Spinal cord (tissue), 10 donors: Measurements from ENCODE around the gene HAT1. TPM values are rescaled to one million over a fixed set of nuclear protein-coding genes. Genes with fewer than 3 reads are reported as not detected.
"Not testable (repeated sequence)": the region's sequence is repeated elsewhere in the genome, so short reads cannot be mapped to it uniquely, and the experiment has no call there.

Source experiments
- DNase-seq, 6 donors: peaks; one replicate each; pipeline versions ENCODE4 v3.0.0 to v3.0.0-alpha.2; 2013 to 2015; ENCODE audit warnings: low spot score in 6 of 6, low read depth in 4 of 6
- H3K27ac ChIP-seq: one replicate; pipeline ENCODE4 v1.5.1; 2013; ENCODE audit warnings: low read depth, low read length, control low read depth
- H3K27me3 ChIP-seq: one replicate; pipeline ENCODE4 v1.6.1; 2013; ENCODE audit warnings: low read length; ENCODE audit not compliant: control insufficient read depth, insufficient read depth
- H3K36me3 ChIP-seq: one replicate; pipeline ENCODE4 v1.6.1; 2013; ENCODE audit warnings: low read length; ENCODE audit not compliant: control insufficient read depth, insufficient read depth
- H3K4me1 ChIP-seq: one replicate; pipeline ENCODE4 v1.6.1; 2013; ENCODE audit warnings: low read length; ENCODE audit not compliant: control insufficient read depth, insufficient read depth
- H3K4me3 ChIP-seq: one replicate; pipeline ENCODE4 v1.5.1; 2013; ENCODE audit warnings: low read depth, low read length, control low read depth
- H3K9me3 ChIP-seq: one replicate; pipeline ENCODE4 v1.6.1; 2013; ENCODE audit warnings: low read length; ENCODE audit not compliant: control insufficient read depth, insufficient read depth
- WGBS: methylation state at CpG from one replicate; pipeline ENCODE4 v1.1.5; 2013; ENCODE audit warnings: missing lambda C conversion rate; ENCODE audit not compliant: insufficient coverage; 5-methylcytosine and 5-hydroxymethylcytosine counted together
- polyA plus RNA-seq, 2 donors: library from polyadenylated mRNA; unstranded; fragments of 120-200 nt; gene quantifications; one replicate each; pipeline ENCODE4 v1.2.1, GENCODE V29; 2013; ENCODE audit not compliant: insufficient read length in 2 of 2
- total RNA-seq, 2 donors: library from RNA; depleted of rRNA in 1 of 2; stranded (reverse); fragments of 120-200 nt in 1 of 2; fragments of >200 nt in 1 of 2; gene quantifications; one replicate each; pipeline versions ENCODE4 v1.2.3 to v1.2.4, GENCODE V29; 2013 to 2014
- donor health status: healthy.

Gene HAT1
- total and polyA plus RNA-seq, 4 donors, result 39.3 to 53.5 (median 46.5) TPM

DNA sequence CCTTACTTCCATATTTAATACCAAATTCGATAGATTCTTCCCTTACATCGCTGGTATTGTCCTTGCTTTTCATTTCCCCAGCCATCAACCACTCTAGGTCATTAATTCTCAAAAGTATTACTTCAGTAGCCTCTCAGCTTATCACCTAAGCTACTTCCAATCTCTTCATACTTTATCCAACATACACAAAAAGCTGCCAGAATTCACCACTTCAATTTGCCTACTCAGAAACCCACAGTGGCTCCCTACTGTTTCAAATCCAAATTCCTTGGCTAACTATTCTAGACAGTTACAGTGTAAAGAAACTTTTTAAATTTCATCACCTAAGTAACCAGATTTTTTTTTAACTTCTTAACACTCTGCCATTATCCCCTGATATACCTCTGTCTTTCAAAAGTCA, 32.9 kb upstream of the HAT1 start:
- H3K27me3 ChIP-seq, result no peaks in the 10 kb centered on the region
- H3K4me1 ChIP-seq, result no peaks in the 10 kb centered on the region
- no peak overlapping the region for H3K4me3 ChIP-seq
- H3K9me3 ChIP-seq, result no peaks in the 10 kb centered on the region
- no peak for DNase-seq
- peaks cover 12% of the 10 kb centered on the region for H3K36me3 ChIP-seq
- H3K27ac ChIP-seq, result no peak overlapping the region
- 91% methylated on average over 2 of the region's 2 CpGs for WGBS

DNA sequence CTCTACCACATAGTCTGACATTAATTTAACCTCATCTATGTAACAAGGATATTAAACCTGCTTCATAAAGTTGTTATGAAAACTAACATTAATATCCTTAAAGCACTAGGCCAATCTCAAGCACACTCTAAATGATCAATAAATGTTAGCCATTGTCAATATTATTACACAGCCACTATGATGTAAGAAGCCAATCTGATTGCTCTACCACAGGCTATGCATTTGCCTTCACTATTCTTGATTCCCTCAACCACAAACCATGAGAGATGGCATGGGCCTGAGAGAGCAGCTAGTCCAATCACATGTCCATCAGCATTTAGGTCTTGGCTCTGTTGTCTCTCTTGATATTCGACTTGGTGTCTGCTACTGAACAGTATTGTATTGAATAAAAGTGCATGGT, 32.5 kb upstream of the HAT1 start:
- no peaks in the 10 kb centered on the region for H3K4me1 ChIP-seq
- peaks cover 9% of the 10 kb centered on the region for H3K36me3 ChIP-seq
- no peak overlapping the region for H3K27ac ChIP-seq
- H3K9me3 ChIP-seq, result no peaks in the 10 kb centered on the region
- H3K27me3 ChIP-seq, result no peaks in the 10 kb centered on the region
- no peak overlapping the region for H3K4me3 ChIP-seq
- WGBS, result 80% methylated on average over 1 of the region's 1 CpG
- DNase-seq, result no peak

DNA sequence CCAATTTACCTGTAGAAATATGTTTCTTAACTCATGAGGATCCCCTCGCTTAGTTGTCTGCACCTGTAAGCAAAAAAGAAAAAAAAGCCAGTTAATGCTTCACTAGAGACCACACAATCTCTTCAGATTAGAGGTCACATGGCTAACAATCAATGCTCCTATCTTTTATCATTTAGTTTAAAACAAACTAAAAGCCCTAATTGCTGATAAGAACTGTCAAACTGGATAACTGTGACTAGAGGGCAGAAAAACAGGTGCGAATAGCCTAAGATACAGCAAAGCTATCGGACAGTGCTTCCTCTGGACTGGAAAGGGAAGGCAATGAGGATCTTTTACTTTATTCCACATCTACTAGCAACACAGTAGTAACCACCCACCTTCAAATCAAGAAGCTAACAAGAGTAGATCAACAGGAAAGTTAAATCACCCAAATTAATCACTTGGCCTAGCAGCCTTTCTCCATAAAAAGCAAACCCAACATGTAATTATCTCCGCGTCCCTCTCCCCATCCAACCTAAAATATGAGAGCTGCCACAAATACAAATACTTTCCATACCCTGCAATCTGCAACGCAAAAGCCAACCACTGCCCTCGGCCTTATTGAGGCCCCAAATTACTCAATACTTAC, 29.0 kb upstream of the HAT1 start:
- WGBS, result 30% methylated on average over 6 of the region's 7 CpGs
- Histone ChIP-seq H3K9me3 (no peaks in the 10 kb centered on the region), H3K4me1 (no peaks in the 10 kb centered on the region), H3K27me3 (no peaks in the 10 kb centered on the region), H3K36me3 (peaks cover 4% of the 10 kb centered on the region), H3K27ac (no peak overlapping the region), H3K4me3 (peak overlapping the region; percentile 84)
- DNase-seq, result peak in 4 of 6 donors; percentile 1 to 35 (median 10)

DNA sequence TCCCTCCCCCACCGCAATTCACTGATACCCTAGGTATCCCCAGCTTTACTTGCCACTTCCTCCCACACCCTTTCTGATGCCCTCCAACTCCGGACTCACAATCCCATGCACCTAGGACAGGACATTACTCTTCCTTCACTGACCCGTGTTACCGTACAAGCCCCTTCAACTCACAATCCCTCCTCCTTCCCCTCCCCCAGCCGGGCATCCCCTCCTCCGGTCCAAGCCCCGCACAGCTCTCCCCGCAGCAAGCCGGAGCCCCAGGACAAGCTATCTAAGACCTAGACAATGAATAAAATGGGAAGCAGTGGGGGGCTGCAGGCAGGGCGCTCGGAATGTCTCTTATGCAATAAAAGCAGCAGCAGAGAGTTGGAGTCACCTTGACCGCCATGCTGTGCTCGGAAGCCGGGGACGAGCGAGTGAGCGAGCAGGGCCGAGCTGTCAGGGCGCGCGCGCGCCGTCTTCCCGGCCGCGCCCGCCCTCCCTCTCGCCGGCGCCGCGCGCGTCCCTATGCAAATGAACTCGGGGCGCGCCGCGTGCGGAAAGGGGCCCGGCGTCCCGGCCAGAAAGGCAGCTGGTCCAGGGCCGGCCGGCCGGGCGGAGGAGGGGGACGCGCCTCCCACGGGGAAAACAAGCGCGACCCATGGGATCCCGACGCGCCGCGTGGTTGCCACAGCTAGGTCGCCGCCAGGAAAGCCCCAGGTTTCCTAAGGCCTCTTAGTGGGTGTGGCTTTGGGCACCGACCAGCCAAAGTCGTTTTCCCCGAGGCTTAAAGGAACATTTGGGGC, 28.2 kb upstream of the HAT1 start, which contains the start of gene SLC25A12:
Gene SLC25A12 (minus strand): TSS at position 421 of the 788 bp plus-strand sequence. CDS start 30 bp downstream, at position 391.
- H3K36me3 ChIP-seq, result peaks cover 2% of the 10 kb centered on the region
- no peaks in the 10 kb centered on the region for H3K4me1 ChIP-seq
- no peaks in the 10 kb centered on the region for H3K9me3 ChIP-seq
- peak within 1 kb of the TSS; percentile 84 for H3K4me3 ChIP-seq
- no peaks in the 10 kb centered on the region for H3K27me3 ChIP-seq
- DNase-seq, result peak; percentile 72 to 96 (median 85)
- peak within 1 kb of the TSS; percentile 27 for H3K27ac ChIP-seq
- under 1% methylated on average over 62 of the region's 63 CpGs for WGBS

DNA sequence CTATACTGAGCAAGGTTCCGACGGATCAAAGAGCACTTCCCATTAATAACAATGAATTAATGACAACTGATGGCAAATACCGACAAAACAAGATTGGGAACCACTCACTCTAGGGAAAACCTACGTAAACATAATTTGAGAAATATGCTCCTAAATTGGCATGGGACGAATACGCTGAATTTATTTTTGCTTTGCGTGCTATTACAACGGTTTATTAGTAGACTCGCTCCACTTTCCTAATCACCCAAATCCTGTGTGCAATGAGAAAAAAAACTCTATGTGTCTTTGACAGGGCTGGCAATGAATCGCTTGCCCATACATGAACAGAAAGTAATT, 27.7 kb upstream of the HAT1 start:
- H3K27me3 ChIP-seq, result no peaks in the 10 kb centered on the region
- H3K4me3 ChIP-seq, result peak overlapping the region; percentile 84
- WGBS, result 13% methylated on average over 3 of the region's 10 CpGs
- peak overlapping the region; percentile 27 for H3K27ac ChIP-seq
- no peaks in the 10 kb centered on the region for H3K4me1 ChIP-seq
- peak in 1 of 6 donors; percentile 7 for DNase-seq
- no peaks in the 10 kb centered on the region for H3K9me3 ChIP-seq
- H3K36me3 ChIP-seq, result peaks cover 2% of the 10 kb centered on the region

DNA sequence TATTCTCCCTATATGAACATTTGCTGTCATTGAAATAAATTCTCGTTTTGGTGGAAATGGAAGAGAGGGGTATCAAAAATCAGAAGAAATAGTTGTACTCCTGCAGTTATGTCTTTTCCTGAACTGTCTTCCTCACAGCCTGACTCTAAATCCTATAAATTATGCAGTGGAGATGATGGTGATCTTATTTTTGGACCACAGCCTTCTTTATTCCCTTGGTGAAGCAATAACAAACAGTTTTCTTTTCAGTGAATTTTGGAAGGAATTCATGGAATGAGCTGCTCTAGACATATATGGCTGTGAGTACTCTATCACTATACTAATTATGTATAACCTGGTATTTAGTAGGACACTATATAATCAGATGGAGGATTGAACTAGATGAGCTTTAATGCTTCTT, 26.5 kb upstream of the HAT1 start:
- WGBS, result no CpG with 5 or more reads among the region's 1 CpG
- H3K27ac ChIP-seq, result no peak overlapping the region
- peak in 1 of 6 donors; percentile 7 for DNase-seq

DNA sequence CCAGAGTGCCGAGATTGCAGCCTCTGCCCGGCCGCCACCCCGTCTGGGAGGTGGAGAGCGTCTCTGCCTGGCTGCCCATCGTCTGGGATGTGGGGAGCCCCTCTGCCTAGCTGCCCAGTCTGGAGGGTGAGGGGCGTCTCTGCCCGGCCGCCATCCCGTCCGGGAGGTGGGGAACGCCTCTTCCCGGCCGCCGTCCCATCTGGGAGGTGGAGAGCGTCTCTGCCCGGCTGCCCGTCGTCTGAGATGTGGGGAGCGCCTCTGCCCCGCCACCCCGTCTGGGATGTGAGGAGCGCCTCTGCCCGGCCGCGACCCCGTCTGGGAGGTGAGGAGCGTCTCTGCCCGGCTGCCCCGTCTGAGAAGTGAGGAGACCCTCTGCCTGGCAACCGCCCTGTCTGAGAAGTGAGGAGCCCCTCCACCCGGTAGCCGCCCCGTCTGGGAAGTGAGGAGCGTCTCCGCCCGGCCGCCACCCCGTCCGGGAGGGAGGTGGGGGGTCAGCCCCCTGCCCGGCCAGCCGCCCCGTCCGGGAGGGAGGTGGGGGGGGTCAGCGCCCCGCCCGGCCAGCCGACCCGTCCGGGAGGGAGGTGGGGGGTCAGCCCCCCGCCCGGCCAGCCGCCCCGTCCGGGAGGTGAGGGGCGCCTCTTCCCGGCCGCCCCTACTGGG, 22.5 kb upstream of the HAT1 start:
- not testable (repeated sequence) for H3K4me3 ChIP-seq, H3K9me3 ChIP-seq, H3K27ac ChIP-seq, H3K27me3 ChIP-seq, DNase-seq, H3K4me1 ChIP-seq, H3K36me3 ChIP-seq
- 100% methylated on average over 1 of the region's 58 CpGs for WGBS

More for the DNA sequence above, 26.5 kb upstream of the HAT1 start:
- Histone ChIP-seq H3K27me3 (no peaks in the 10 kb centered on the region), H3K4me1 (no peaks in the 10 kb centered on the region), H3K9me3 (no peaks in the 10 kb centered on the region), H3K4me3 (no peak overlapping the region), H3K36me3 (no peaks in the 10 kb centered on the region)

DNA sequence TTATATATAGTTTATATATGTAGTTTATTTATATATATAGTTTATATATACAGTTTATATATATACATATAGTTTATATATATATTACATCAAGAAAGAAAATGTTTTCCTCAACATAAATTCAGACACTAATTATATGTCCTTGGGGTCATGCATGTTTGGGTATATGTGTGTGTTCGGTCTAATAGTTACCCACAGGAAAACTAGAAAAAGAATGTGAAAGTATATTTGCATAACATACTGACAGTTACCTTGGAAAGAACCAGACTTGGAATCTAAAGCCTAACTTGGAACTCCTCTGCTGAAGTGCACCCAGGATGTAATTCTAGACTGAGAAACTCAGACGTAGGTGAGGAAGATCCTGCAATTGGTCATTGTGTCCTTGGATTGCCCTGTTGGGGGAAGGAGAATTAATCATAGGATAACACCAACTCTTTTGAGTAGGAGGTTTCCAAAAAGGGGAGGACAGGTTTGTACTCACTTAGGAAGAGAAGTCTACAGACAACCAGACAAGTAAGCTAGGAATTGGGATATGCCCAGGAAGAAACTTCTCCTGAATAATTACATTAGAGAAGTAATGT, 19.3 kb upstream of the HAT1 start:
- no peak overlapping the region for H3K4me3 ChIP-seq
- no CpG with 5 or more reads among the region's 2 CpGs for WGBS

DNA sequence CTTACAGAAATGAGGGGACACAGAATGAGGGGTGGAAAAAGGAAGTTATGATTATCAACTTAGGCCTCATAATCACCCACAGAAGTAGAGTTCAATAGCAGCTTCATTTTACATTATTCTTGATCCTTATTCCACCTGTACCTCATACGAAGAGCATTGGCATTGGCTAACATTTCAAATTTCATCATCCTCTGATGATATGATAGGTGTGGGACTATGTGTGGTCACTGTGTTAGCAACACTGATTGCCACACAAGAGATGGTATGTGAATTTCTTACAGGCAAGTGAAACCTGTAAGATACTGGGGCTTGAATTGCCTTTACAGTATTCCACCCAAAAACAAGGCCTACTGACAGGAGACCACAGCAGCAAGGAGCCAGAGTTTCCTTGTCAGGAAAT, 14.0 kb upstream of the HAT1 start:
- H3K36me3 ChIP-seq, result no peaks in the 10 kb centered on the region
- H3K9me3 ChIP-seq, result no peaks in the 10 kb centered on the region
- H3K4me3 ChIP-seq, result no peak overlapping the region
- no peak for DNase-seq
- no peaks in the 10 kb centered on the region for H3K27me3 ChIP-seq
- H3K27ac ChIP-seq, result no peak overlapping the region
- WGBS, result no CpG with 5 or more reads among the region's 1 CpG
- H3K4me1 ChIP-seq, result no peaks in the 10 kb centered on the region

More for the DNA sequence above, 19.3 kb upstream of the HAT1 start:
- Histone ChIP-seq H3K36me3 (no peaks in the 10 kb centered on the region), H3K27ac (no peak overlapping the region), H3K27me3 (no peaks in the 10 kb centered on the region), H3K9me3 (no peaks in the 10 kb centered on the region), H3K4me1 (no peaks in the 10 kb centered on the region)
- no peak for DNase-seq
